SH-SY5Y (cell line): Measurements from ENCODE around the gene SYT12.

Source experiments
- GATA2 ChIP-seq: IDR thresholded peaks from 2 replicates; pipeline ENCODE4 v1.6.1; 2011; ENCODE audit warnings: mild to moderate bottlenecking, low read depth, low read length
- GATA3 ChIP-seq: IDR thresholded peaks from 2 replicates; pipeline ENCODE4 v1.6.1; 2011; ENCODE audit warnings: low read depth, mild to moderate bottlenecking, low read length, moderate library complexity

- TF ChIP-seq GATA3, result no peak
- TF ChIP-seq GATA2, result no peak
Measured at GRCh38 chr11:67015048-67015447, 7.9 kb upstream of the SYT12 start.
